ENCODE results near the gene UCHL5. TPM values are rescaled to one million over a fixed set of nuclear protein-coding genes. Genes with fewer than 3 reads are reported as not detected.
"Not testable (repeated sequence)": the region's sequence is repeated elsewhere in the genome, so short reads cannot be mapped to it uniquely, and the experiment has no call there.

UCHL5 gene
- total RNA-seq, 1 donor from 2014 or later: 20.4 TPM

DNA sequence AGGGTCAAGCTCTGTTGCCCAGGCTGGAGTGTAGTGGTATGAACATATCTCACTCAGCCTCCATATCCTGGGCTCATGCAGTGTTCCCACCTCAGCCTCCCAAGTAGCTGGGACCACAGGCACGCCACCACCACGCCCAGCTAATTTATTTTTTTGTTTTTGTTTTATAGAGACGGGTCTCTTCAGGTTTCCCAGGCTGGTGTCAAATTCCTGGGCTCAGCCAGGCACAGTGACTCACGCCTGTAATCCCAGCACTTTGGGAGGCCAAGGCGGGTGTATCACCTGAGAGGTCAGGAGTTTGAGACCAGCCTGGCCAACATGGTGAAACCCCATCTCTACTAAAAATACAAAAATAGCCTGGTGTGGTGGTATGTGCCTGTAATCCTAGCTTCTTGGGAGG lies 10.2 kb downstream of the UCHL5 start:
- peaks cover 0 to 21% (median 16%) of the 10 kb centered on the region in 3 donors for H3K36me3 ChIP-seq (ENCODE audit: control insufficient read depth in 3 of 3, insufficient read depth in 3 of 3, low read length in 3 of 3)
- H3K9ac ChIP-seq (ENCODE audit: low read depth in 1 of 3, low read length in 3 of 3); H3K4me3 ChIP-seq (ENCODE audit: low read length in 3 of 3); H3K27me3 ChIP-seq (ENCODE audit: control insufficient read depth in 3 of 3, insufficient read depth in 3 of 3, low read length in 3 of 3); H3K27ac ChIP-seq (ENCODE audit: low read depth, low read length); H3K9me3 ChIP-seq (ENCODE audit: control insufficient read depth in 3 of 3, low read length in 3 of 3); H3K4me1 ChIP-seq (ENCODE audit: control insufficient read depth in 3 of 3, insufficient read depth in 3 of 3, low read length in 3 of 3): not testable (repeated sequence)

DNA sequence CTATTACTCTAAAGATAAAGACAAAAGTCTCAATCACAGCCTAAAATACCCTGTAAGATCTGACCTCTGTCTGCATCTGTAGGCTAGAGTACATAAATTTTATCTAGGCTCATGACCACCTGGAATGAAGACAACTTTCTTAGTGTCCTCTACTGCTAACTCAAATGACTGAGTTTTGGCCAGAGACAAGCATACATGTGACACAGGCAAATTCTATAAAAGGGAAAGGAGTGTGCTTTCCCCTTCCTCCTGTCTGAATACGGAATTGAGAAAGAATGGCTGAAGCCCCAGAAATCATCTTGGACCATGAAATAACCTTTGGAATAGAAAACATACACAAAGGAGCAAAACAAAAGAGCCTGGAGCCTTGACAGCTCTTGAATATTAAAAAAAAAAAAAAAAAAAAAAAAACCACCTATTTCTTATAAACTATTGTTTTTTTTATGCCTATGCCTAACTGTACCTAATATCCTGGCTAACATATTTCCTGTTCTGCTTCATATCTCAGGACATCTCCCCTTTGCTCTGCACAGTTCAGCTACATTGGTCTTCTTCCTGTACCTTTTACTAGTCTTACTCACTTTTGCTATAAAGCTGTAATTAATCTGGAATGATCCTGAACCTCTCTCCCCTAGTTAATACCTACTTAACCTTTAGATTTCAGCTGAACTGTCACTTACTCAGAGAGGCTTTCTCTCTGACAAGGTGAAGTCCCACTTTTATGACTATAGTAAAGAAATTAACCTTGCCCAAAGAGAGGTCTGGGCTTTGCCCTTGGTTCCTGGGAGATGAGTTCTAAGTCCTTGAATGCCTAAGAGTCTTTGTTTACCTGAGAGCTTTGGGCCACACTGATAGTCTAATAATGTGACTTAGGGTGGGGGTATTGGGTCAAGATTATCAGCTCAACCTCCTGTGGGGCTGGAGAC lies 16.1 kb downstream of the UCHL5 start:
- Histone ChIP-seq H3K4me3 (ENCODE audit: low read length in 3 of 3) (no peak overlapping the region), H3K9me3 (ENCODE audit: control insufficient read depth in 3 of 3, low read length in 3 of 3) (no peaks in the 10 kb centered on the region), H3K27me3 (ENCODE audit: control insufficient read depth in 3 of 3, insufficient read depth in 3 of 3, low read length in 3 of 3) (no peaks in the 10 kb centered on the region), H3K27ac (ENCODE audit: low read depth, low read length) (no peak overlapping the region), H3K36me3 (ENCODE audit: control insufficient read depth in 3 of 3, insufficient read depth in 3 of 3, low read length in 3 of 3) (peaks cover 0 to 7% (median 0%) of the 10 kb centered on the region in 3 donors), H3K9ac (ENCODE audit: low read depth in 1 of 3, low read length in 3 of 3) (no peak overlapping the region), H3K4me1 (ENCODE audit: control insufficient read depth in 3 of 3, insufficient read depth in 3 of 3, low read length in 3 of 3) (no peaks in the 10 kb centered on the region)

DNA sequence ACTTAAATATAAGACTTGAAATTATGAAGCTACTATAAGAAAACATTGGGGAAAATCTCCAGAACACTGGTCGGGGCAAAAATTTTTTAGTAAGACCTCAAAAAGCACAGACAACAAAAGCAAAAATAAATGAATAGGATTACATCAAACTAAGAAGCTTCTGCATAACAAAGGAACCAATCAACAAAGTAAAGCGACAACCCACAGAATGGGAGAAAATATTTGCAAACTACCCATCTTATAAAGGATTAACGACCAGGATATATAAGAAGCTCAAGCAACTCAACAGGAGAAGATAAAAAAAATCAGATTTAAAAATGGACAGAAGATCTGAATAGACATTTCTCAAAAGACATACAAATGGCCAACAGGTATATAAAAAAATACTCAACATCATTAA lies 19.1 kb downstream of the UCHL5 start:
- H3K36me3 ChIP-seq (ENCODE audit: control insufficient read depth in 3 of 3, insufficient read depth in 3 of 3, low read length in 3 of 3): peaks cover 0 to 6% (median 0%) of the 10 kb centered on the region in 3 donors
- no peaks in the 10 kb centered on the region for H3K4me1 ChIP-seq (ENCODE audit: control insufficient read depth in 3 of 3, insufficient read depth in 3 of 3, low read length in 3 of 3)
- H3K27ac ChIP-seq (ENCODE audit: low read depth, low read length): no peak overlapping the region
- H3K9ac ChIP-seq (ENCODE audit: low read depth in 1 of 3, low read length in 3 of 3): no peak overlapping the region
- H3K27me3 ChIP-seq (ENCODE audit: control insufficient read depth in 3 of 3, insufficient read depth in 3 of 3, low read length in 3 of 3): no peaks in the 10 kb centered on the region
- H3K4me3 ChIP-seq (ENCODE audit: low read length in 3 of 3): no peak overlapping the region
- H3K9me3 ChIP-seq (ENCODE audit: control insufficient read depth in 3 of 3, low read length in 3 of 3): no peaks in the 10 kb centered on the region

DNA sequence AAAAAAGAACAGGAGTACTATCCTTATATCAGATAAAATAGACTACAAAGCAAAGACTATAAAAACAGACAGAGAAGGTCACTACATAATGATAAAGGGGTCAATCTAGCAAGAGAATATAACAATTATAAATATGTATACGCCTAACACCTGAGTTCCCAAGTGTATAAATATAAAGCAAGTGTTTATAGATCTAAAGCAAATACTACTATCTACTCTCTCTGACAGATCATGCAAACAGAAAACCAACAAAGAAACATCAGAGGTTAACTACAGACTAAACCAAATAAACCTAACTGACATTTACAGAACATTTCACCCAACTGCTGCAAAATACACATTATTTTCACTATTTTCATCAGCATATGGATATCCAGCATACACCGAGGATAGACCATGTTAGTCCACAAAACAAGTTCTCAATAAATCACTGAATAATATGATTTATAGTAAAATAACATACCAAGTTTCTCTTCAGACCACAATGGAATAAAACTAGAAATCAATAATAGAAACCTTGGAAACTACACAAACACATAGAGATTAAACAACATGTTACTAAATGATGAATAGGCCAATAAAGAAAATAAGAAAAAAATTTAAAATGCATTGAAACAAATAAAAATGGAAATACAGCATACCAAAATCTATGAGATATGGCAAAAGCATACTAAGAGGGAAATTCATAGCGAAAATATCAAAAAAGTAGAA lies 22.7 kb downstream of the UCHL5 start:
- Histone ChIP-seq H3K9me3 (ENCODE audit: control insufficient read depth in 3 of 3, low read length in 3 of 3) (no peaks in the 10 kb centered on the region), H3K36me3 (ENCODE audit: control insufficient read depth in 3 of 3, insufficient read depth in 3 of 3, low read length in 3 of 3) (no peaks in the 10 kb centered on the region), H3K27ac (ENCODE audit: low read depth, low read length) (no peak overlapping the region), H3K4me1 (ENCODE audit: control insufficient read depth in 3 of 3, insufficient read depth in 3 of 3, low read length in 3 of 3) (no peaks in the 10 kb centered on the region), H3K9ac (ENCODE audit: low read depth in 1 of 3, low read length in 3 of 3) (no peak overlapping the region), H3K27me3 (ENCODE audit: control insufficient read depth in 3 of 3, insufficient read depth in 3 of 3, low read length in 3 of 3) (no peaks in the 10 kb centered on the region), H3K4me3 (ENCODE audit: low read length in 3 of 3) (no peak overlapping the region)

GRCh38 chr1:193033610-193034009 lies 25.6 kb downstream of the UCHL5 start:
- H3K36me3 ChIP-seq (ENCODE audit: control insufficient read depth in 3 of 3, insufficient read depth in 3 of 3, low read length in 3 of 3): no peaks in the 10 kb centered on the region
- no peaks in the 10 kb centered on the region for H3K27me3 ChIP-seq (ENCODE audit: control insufficient read depth in 3 of 3, insufficient read depth in 3 of 3, low read length in 3 of 3)
- no peaks in the 10 kb centered on the region for H3K4me1 ChIP-seq (ENCODE audit: control insufficient read depth in 3 of 3, insufficient read depth in 3 of 3, low read length in 3 of 3)
- H3K9ac ChIP-seq (ENCODE audit: low read depth in 1 of 3, low read length in 3 of 3): no peak overlapping the region
- H3K9me3 ChIP-seq (ENCODE audit: control insufficient read depth in 3 of 3, low read length in 3 of 3): no peaks in the 10 kb centered on the region
- no peak overlapping the region for H3K27ac ChIP-seq (ENCODE audit: low read depth, low read length)
- H3K4me3 ChIP-seq (ENCODE audit: low read length in 3 of 3): no peak overlapping the region

- H3K27ac ChIP-seq (ENCODE audit: low read depth, low read length); H3K4me3 ChIP-seq (ENCODE audit: low read length in 3 of 3); H3K27me3 ChIP-seq (ENCODE audit: control insufficient read depth in 3 of 3, insufficient read depth in 3 of 3, low read length in 3 of 3); H3K9me3 ChIP-seq (ENCODE audit: control insufficient read depth in 3 of 3, low read length in 3 of 3); H3K9ac ChIP-seq (ENCODE audit: low read depth in 1 of 3, low read length in 3 of 3); H3K36me3 ChIP-seq (ENCODE audit: control insufficient read depth in 3 of 3, insufficient read depth in 3 of 3, low read length in 3 of 3); H3K4me1 ChIP-seq (ENCODE audit: control insufficient read depth in 3 of 3, insufficient read depth in 3 of 3, low read length in 3 of 3): not testable (repeated sequence)
Measured at GRCh38 chr1:193032643-193033427, 26.3 kb downstream of the UCHL5 start.

- Histone ChIP-seq H3K27me3 (ENCODE audit: control insufficient read depth in 3 of 3, insufficient read depth in 3 of 3, low read length in 3 of 3) (no peaks in the 10 kb centered on the region), H3K9me3 (ENCODE audit: control insufficient read depth in 3 of 3, low read length in 3 of 3) (no peaks in the 10 kb centered on the region), H3K4me3 (ENCODE audit: low read length in 3 of 3) (no peak overlapping the region), H3K27ac (ENCODE audit: low read depth, low read length) (no peak overlapping the region), H3K36me3 (ENCODE audit: control insufficient read depth in 3 of 3, insufficient read depth in 3 of 3, low read length in 3 of 3) (peaks cover 0 to under 1% (median 0%) of the 10 kb centered on the region in 3 donors), H3K9ac (ENCODE audit: low read depth in 1 of 3, low read length in 3 of 3) (no peak overlapping the region), H3K4me1 (ENCODE audit: control insufficient read depth in 3 of 3, insufficient read depth in 3 of 3, low read length in 3 of 3) (no peaks in the 10 kb centered on the region)
Measured at GRCh38 chr1:193031431-193031830, 27.7 kb downstream of the UCHL5 start.

DNA sequence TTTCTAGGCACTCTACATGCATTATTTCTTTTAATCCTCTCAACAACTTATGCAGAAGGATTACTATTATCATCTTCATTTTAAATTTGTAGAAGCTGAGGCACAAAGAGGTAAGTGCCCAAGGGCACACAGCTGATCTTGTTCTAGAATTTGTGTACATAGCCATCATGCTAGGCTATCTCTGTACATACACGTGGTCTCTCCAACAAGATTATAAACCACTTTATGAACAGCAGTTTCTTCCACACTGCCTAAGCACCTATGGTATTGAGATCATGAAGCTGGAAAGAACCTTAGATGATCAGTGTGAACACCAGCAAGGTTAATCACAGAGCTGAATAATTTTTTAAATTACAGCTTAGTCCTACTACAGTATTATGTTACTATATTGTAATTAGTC lies 28.9 kb downstream of the UCHL5 start:
- Histone ChIP-seq H3K36me3 (ENCODE audit: control insufficient read depth in 3 of 3, insufficient read depth in 3 of 3, low read length in 3 of 3) (peaks cover 0 to 5% (median 4%) of the 10 kb centered on the region in 3 donors), H3K4me3 (ENCODE audit: low read length in 3 of 3) (no peak overlapping the region), H3K4me1 (ENCODE audit: control insufficient read depth in 3 of 3, insufficient read depth in 3 of 3, low read length in 3 of 3) (no peaks in the 10 kb centered on the region), H3K9ac (ENCODE audit: low read depth in 1 of 3, low read length in 3 of 3) (no peak overlapping the region), H3K27me3 (ENCODE audit: control insufficient read depth in 3 of 3, insufficient read depth in 3 of 3, low read length in 3 of 3) (no peaks in the 10 kb centered on the region), H3K27ac (ENCODE audit: low read depth, low read length) (no peak overlapping the region), H3K9me3 (ENCODE audit: control insufficient read depth in 3 of 3, low read length in 3 of 3) (no peaks in the 10 kb centered on the region)

DNA sequence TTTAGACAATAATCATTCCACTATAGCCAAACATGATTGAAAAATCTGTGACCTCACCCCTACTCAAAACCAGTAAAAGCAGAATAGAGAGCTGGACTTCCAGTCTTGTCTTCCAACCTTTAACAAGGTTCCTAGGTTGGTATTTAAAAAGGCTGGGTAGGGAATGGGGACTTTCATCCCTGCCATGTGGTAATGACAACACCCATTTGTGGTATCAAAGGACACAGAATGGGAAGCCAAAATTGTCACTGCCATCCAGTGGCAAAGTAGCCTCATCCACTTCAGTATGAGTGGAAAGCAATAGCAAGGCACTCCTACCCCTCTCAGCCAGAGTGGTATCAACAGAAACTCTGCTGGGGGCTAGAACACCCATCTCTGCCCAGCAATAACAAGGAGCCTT lies 33.9 kb downstream of the UCHL5 start:
- Histone ChIP-seq H3K36me3 (ENCODE audit: control insufficient read depth in 3 of 3, insufficient read depth in 3 of 3, low read length in 3 of 3) (peaks cover 0 to 17% (median 9%) of the 10 kb centered on the region in 3 donors), H3K4me3 (ENCODE audit: low read length in 3 of 3) (no peak overlapping the region), H3K9ac (ENCODE audit: low read depth in 1 of 3, low read length in 3 of 3) (no peak overlapping the region), H3K27ac (ENCODE audit: low read depth, low read length) (no peak overlapping the region), H3K4me1 (ENCODE audit: control insufficient read depth in 3 of 3, insufficient read depth in 3 of 3, low read length in 3 of 3) (no peaks in the 10 kb centered on the region), H3K9me3 (ENCODE audit: control insufficient read depth in 3 of 3, low read length in 3 of 3) (no peaks in the 10 kb centered on the region), H3K27me3 (ENCODE audit: control insufficient read depth in 3 of 3, insufficient read depth in 3 of 3, low read length in 3 of 3) (no peaks in the 10 kb centered on the region)
